GM18517 (cell line): Measurements from ENCODE around the gene NR2E3.

Source experiments
- ATAC-seq: cut with Tn5 transposase; IDR thresholded peaks from one replicate; pipeline ENCODE4 v1.9.1; 2021; ENCODE audit warnings: mild to moderate bottlenecking, moderate library complexity; ENCODE audit not compliant: unreplicated experiment

Gene NR2E3

DNA sequence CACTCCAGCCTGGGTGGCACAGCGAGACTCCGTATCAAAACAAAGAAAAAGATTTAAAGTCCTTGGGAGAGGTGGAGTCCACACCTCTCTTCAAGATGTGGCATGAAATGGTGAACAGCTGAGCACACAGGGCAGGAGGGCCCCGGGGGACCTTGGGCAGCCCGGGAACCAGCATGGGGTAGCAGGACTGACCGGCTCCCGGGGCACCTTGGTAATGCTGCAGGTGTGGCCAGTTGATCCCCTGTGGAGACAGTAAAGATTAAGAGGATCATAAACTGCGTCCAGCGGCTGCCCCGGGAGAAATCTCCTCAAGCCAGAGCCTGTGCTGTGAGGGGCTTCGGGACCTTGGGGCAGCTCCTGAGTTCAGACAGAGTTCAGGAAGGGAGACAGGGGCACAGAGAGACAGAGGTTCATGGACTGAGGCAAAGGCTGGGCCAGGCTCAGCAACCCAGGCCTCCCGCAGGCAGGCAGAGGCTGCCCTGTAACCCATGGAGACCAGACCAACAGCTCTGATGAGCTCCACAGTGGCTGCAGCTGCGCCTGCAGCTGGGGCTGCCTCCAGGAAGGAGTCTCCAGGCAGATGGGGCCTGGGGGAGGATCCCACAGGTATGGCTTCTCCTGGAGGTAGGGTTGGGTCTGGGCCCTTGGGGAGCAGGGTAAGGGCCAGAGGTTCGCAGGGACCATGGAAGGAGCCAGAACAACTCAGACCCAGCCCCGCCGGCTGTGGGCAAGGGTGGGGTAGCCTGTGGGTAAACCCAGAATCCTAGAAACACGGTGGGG lies at the start of gene NR2E3:
Gene NR2E3 (plus strand): TSS at position 299 of the 780 bp plus-strand sequence. CDS start 190 bp downstream, at position 489.
- no peak for ATAC-seq

GRCh38 chr15:71760852-71761251 lies 49.5 kb upstream of the NR2E3 start:
- no peak for ATAC-seq

- no peak for ATAC-seq
These were observed 48.7 kb upstream of the NR2E3 start for GRCh38 chr15:71761649-71762048.

DNA sequence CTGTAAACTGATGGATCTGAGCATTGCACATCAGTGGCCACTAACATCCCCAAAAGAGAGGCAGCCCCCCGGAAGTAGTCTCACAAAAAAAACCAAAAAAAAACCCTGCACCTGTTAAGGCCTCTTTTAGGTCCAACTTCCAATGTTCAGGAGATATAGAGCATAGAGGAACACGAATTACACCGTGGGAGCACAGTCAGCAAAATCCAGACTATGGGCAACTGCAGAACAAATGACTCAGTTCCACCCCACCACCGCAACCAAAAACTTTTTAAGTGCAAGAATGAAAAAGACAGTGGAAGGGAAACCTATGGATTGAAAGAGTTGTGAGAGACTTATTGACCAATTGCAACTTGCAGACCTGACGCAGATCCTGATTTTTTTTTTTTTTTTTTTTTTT lies 42.2 kb upstream of the NR2E3 start:
- ATAC-seq: no peak

DNA sequence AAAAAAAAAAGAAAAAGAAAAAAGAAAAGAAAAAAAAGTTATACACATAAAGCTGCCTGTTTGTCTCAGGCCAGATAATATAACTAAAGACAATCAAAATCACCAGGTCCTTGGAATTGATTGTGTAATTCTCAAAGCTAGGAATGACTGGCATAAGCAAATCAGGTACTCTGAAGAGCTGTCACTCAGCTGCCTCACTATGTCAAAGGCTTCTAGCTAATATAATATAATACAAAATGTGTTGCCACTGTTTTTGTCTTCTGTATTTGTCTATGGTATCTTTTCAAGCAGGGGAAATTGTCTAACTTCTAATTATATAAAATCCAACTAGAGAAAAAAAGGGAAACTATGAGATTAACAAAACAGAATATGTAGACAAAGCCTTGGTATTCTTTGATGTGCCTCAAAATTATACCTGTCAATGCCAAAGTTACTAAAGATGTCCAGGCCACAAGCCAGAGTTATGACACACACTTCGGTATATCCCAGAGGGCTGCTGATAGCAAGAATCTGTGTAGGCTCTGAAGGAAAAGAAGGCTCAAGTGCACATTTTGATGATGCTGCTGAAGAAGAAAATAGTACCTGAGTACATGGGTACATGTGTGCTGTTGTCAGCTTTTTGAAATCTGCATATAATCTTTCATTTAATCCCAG lies 37.0 kb upstream of the NR2E3 start:
- no peak for ATAC-seq

GRCh38 chr15:71775856-71776255 lies 34.5 kb upstream of the NR2E3 start:
- ATAC-seq: no peak

DNA sequence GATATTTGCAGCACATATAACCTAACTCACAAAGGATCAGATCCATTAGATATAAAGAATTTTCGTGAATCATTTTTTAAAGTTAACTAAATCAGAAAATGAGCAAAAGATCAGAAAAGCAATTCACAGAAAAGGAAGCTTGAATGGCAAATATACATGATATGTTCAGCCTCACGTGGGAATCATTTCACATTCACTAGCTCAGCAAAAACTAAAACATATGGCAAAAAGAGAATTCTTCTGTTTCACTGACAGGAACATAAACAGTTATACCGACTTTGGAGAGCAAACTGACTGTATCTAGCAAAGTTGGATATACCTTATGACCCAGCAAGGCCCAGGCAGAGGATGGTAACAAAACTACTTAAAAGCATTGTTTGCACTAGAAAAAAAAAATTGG lies 34.0 kb upstream of the NR2E3 start:
- ATAC-seq: no peak

DNA sequence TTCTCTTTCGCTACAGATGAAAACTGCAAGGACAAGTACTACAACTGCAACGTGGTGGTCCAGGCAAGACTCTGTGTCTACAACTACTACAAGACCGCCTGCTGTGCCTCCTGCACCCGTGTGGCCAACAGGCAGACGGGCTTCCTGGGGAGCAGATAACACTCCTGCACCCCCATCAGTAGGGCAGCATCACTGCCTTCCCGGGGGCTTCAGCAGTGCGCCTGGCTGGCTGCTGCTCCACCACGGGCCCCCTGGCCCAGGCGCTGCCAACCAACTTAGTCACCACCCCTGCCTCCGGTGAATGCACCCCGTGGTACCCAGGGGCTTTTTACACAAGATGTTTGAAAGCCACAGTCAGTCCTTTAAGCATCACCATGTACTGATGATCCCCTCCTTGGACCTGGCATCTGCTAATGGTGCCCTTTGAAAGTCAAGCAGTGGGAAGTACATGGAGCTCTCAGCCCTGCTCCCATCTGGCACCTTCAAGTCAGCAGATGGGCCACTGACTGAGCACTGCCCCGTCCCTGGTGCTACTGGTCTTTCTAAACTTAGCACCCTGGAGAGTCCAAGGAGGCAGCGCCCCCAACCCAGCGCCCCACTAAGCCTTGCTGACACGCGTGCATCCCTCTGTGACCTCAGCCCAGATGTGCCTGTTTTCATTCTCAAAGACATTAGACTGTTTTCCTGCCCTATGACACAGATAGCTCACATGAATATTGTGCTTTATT lies 33.0 kb upstream of the NR2E3 start:
- ATAC-seq: no peak

DNA sequence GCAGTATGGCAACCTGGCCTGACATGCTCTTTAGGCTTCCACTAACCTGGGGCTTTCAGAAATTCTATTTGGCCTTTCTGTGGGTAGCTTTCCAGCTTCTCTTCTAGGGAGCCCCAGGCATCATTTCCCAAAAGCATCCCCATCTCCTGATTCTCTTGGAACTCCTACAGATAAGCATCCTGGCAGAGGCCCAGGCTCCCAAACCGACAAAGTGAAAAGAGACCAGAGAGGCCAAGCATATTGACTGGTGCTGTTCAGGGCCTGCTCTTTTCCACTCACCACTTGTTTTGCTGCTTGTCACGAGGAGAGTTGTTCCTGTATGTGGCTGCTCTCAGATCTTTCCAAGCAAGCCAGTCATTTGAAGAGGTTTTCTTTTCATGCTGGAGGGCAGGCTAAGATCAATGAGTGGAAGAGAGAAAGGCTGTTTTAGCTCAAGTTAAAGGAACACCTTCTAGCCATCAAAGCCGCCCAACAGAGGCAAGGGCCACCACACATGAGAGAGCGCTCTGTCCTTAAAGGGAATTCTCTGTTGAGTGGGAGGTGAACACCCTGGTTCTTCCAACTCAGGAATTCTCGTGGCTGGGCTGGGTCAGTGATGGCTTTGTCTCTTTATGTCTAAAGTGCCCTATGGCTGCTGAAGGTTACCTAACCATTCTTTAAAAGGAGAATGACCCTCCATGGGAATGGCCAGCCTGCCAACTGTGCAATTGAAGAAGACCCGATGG lies 31.1 kb upstream of the NR2E3 start:
- ATAC-seq: no peak

DNA sequence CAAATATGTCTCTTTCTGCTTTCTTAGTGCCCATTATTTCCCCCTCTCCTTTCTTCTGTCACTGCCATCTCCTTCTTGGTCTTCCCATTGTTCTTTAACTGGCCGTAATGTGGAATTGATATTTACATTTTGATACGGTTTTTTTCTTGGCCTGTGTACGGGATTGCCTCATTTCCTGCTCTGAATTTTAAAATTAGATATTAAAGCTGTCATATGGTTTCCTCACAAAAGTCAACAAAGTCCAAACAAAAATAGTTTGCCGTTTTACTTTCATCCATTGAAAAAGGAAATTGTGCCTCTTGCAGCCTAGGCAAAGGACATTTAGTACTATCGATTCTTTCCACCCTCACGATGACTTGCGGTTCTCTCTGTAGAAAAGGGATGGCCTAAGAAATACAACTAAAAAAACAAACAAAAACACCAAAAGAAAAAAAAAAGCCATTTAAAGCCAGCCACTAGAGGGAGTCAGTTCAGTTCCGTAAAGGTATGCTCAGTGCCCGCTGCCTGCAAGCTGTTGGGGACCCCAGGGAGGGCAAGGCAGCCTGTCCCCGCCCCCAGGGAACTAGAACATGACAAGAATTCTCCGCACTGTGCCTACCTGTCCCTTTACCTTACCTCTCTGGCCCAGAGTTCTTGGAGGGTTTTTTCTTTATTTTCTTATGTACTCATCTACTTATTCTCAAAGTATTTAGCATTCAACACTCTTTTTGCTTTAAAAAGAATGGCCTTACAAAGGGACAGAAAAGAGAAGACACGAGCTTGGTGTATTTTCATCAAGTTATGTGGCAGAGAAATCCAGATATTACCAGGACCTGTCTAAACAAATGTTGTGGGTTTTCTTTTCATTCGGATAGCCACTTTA lies 30.0 kb upstream of the NR2E3 start:
- ATAC-seq: no peak

- no peak for ATAC-seq
These were observed 29.0 kb upstream of the NR2E3 start for GRCh38 chr15:71781179-71781964.

- no peak for ATAC-seq
These were observed 28.4 kb upstream of the NR2E3 start for GRCh38 chr15:71781965-71782265.

DNA sequence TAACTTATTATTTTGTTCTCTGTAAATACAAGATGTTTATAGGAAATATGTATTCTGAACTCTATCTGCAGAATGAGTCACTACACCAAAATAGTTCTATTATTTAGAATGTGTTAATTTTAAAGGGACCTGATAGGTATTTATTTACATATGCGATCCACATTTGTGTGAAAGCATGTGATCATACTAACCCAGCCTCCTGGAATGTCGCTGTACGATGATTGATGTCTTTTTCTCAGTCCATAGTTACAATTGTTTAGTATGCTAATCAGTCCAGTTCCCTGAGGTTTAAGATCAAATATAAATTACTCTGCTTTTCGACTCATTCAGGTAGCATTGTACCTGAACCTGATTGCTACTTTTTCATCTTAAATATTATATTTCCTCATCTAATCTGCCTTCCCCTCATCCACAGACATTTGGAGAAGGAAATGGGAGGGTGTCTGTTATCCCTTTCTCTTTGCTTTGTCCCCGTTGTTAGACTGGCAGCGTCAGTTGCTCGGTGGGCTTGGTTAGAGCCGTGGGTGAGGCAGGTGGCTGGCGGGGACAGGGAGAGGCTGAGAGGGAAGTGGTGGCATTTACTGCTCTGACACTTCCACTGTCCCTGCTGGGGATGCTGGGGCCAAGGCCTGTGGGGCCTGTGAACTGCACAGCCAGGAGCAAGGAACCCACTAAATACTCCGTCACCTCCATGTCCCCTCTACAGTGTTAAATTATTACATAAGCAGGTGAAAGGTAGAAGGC lies 27.8 kb upstream of the NR2E3 start:
- no peak for ATAC-seq

- ATAC-seq: no peak
These were observed 25.6 kb upstream of the NR2E3 start for GRCh38 chr15:71784719-71785118.

- no peak for ATAC-seq
These were observed 24.4 kb upstream of the NR2E3 start for GRCh38 chr15:71785996-71786395.

DNA sequence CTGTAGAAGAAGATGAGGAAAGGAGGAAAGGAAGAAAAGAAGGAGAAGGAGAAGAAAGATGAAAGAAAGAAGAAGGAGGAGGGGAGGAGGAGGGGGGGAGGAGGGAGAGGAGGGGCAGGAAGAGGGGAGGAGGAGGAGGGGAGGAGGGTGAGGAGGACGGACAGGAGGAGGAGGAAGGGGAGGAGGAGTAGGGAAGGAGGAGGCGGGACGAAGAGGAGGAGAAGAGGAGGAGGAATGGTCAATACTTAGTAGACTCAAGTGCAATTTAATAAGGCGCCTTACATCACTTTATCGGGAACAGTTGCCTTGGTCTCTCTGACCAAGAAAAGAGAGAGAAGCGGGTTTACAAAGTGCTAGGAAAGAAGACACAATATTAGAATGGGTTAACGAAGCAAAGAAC lies 23.7 kb upstream of the NR2E3 start:
- ATAC-seq: no peak

DNA sequence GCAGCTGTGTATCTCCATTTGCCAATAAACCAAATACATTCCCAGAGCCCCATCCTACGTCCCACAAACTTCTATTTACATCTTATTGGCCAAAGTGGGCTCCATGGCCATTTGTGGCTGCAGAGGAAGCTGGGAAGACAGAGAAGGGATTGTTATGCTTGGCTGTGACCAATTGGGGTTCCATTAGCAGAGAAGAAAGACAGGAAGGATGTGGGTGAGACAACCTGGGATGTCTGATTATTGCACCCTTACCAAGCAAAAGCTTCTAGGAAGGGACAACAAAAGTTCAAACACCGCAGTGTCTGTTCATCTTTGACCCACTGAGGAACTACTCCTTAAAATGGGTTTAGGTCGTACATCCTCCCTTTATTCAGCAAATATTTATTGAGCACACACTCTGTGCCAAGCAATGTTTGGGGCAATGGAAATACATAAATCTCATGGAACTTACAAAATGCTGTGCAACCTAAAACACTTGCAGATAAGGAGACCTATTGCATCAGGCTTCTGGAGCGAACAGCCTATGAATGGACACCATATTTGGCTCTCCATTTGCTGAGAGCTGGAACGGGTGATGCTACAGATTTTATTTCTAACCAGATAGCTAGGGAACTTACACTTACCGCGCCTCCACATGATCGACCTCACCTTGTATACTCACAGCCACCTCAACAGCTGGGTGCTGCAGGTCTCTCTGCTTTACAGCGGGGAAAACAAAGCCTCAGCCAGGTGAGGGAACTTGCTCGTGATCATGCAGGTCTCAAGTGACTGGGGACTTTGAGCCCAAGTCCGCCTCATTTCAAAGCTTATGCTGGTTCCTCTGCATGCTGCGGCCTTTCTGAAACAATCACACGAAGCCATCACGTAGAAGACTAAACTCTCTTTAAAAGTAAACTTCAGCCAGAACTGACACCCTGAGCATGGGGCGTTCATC lies 21.4 kb upstream of the NR2E3 start:
- no peak for ATAC-seq

- no peak for ATAC-seq
These were observed 20.7 kb upstream of the NR2E3 start for GRCh38 chr15:71789616-71790015.
